B cell (primary cell): Measurements from ENCODE around the gene KIAA1328.

Experiments
- EZH2 ChIP-seq: IDR thresholded peaks from 2 replicates; pipeline ENCODE4 v1.6.1; 2012; ENCODE audit warnings: borderline replicate concordance, low read depth, mild to moderate bottlenecking, moderate library complexity, low read length; ENCODE audit not compliant: insufficient read depth, poor library complexity, severe bottlenecking
- TF ChIP-seq, protein P1 (sequence below): fragments of 200-600 bp; IDR thresholded peaks from one replicate; pipeline ENCODE4 v1.8.0; 2022; ENCODE audit warnings: antibody characterized with exemption, mild to moderate bottlenecking

DNA sequence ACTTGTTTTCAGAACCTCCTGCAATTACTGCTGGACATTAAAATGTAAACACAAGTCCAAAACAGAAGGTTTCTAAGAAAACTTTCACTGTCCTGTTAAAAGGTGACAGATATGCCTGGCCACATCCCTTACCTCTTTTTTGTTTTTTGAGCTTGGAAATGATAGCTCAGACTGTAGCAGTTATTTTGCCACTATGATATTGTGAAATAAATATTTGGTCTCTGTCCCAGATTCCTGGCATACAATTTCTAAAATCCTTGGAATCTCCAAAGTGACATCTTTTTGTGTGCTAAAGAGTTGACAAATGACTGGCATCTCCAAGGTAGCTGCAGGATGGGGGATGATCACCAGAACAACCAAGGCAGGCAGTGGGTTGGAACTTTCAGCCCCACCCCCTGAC is 17.0 kb upstream of the KIAA1328 start:
- TF ChIP-seq EZH2: no peak
- TF ChIP-seq, protein P1, sequence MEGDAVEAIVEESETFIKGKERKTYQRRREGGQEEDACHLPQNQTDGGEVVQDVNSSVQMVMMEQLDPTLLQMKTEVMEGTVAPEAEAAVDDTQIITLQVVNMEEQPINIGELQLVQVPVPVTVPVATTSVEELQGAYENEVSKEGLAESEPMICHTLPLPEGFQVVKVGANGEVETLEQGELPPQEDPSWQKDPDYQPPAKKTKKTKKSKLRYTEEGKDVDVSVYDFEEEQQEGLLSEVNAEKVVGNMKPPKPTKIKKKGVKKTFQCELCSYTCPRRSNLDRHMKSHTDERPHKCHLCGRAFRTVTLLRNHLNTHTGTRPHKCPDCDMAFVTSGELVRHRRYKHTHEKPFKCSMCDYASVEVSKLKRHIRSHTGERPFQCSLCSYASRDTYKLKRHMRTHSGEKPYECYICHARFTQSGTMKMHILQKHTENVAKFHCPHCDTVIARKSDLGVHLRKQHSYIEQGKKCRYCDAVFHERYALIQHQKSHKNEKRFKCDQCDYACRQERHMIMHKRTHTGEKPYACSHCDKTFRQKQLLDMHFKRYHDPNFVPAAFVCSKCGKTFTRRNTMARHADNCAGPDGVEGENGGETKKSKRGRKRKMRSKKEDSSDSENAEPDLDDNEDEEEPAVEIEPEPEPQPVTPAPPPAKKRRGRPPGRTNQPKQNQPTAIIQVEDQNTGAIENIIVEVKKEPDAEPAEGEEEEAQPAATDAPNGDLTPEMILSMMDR: no peak
